Prostate gland (tissue), 2 donors: Measurements from ENCODE around the gene B3GNT2. TPM values are rescaled to one million over a fixed set of nuclear protein-coding genes. Genes with fewer than 3 reads are reported as not detected.

Experiments used
- DNase-seq: peaks from one replicate; pipeline ENCODE4 v3.0.0-alpha.2; 2019; ENCODE audit warnings: low spot score
- H3K27ac ChIP-seq, 2 donors: fragments of 200-600 bp; sonication (generic); 2 replicates each; pipeline ENCODE4 v1.5.1; 2017 to 2019
- H3K27me3 ChIP-seq: fragments of 200-600 bp; sonication (generic); replicated peaks from 2 replicates; pipeline ENCODE4 v1.5.1; 2019; ENCODE audit not compliant: insufficient read depth
- H3K36me3 ChIP-seq, 2 donors: fragments of 200-600 bp; sonication (generic); 1 replicate in 1 of 2; 2 replicates in 1 of 2; pipeline versions ENCODE4 v1.5.1 to v1.8.1; 2017 to 2019
- H3K4me1 ChIP-seq: fragments of 200-600 bp; sonication (generic); replicated peaks from 2 replicates; pipeline ENCODE4 v1.5.1; 2019
- H3K4me3 ChIP-seq, 2 donors: fragments of 200-600 bp; sonication (generic); 2 replicates each; pipeline ENCODE4 v1.5.1; 2017 to 2019
- H3K9me3 ChIP-seq: fragments of 200-600 bp; sonication (generic); 2 replicates; pipeline ENCODE4 v1.5.1; 2017
- CTCF ChIP-seq, 4 experiments: fragments of 200-600 bp in 2 of 4; fragments of 450-650 bp in 2 of 4; sonication (generic) in 2 of 4; IDR thresholded peaks; 1 replicate in 3 of 4; 2 replicates in 1 of 4; pipeline ENCODE4 v1.5.1; 2016 to 2019; ENCODE audit warnings: antibody characterized with exemption in 4 of 4, mild to moderate bottlenecking in 2 of 4, moderate library complexity in 2 of 4
- POLR2A ChIP-seq: fragments of 450-650 bp; IDR thresholded peaks from one replicate; pipeline ENCODE4 v1.6.1; 2016; ENCODE audit warnings: antibody characterized with exemption, mild to moderate bottlenecking
- POLR2AphosphoS5 ChIP-seq: sonication (generic); formaldehyde crosslinking; IDR thresholded peaks from one replicate; pipeline ENCODE4 v1.6.1; 2017; ENCODE audit warnings: antibody characterized with exemption
- WGBS: methylation state at CpG from one replicate; pipeline ENCODE4 v1.1.5; 2018; 5-methylcytosine and 5-hydroxymethylcytosine counted together
- intact Hi-C: fragments of 100-400 bp; cut with DNase I; formaldehyde crosslinking; loops from one replicate; pipeline ENCODE4 v1.14.2; 2022
- total RNA-seq, 2 donors: library from RNA; depleted of rRNA; stranded (reverse); fragments of >200 nt; gene quantifications; one replicate each; pipeline ENCODE4 v1.1.0, GENCODE V29; 2016

The B3GNT2 gene
- total RNA-seq, 2 donors from 2014 or later = 8.5 to 18.7 TPM

GRCh38 chr2:62224976-62225375, 29.1 kb downstream of the B3GNT2 start:
- no peaks in the 10 kb centered on the region for H3K9me3 ChIP-seq
- H3K4me1 ChIP-seq = peaks cover 3% of the 10 kb centered on the region
- H3K27ac ChIP-seq = no peak overlapping the region
- no peak for DNase-seq
- no peaks in the 10 kb centered on the region for H3K27me3 ChIP-seq
- 51% methylated on average over 1 of the region's 1 CpG for WGBS
- intact Hi-C loops = no loop called here
- TF ChIP-seq POLR2AphosphoS5 (no peak), CTCF (IDR thresholded peaks at IDR 0.05) (no peak), POLR2A (no peak)
- no peaks in the 10 kb centered on the region for H3K36me3 ChIP-seq
- H3K4me3 ChIP-seq = no peak overlapping the region

- TF ChIP-seq POLR2AphosphoS5 (no peak), POLR2A (no peak), CTCF (IDR thresholded peaks at IDR 0.05) (no peak)
- no peaks in the 10 kb centered on the region for H3K4me1 ChIP-seq
Observed at GRCh38 chr2:62227386-62228075, 31.6 kb downstream of the B3GNT2 start.

GRCh38 chr2:62229082-62229605, 33.2 kb downstream of the B3GNT2 start:
- no peaks in the 10 kb centered on the region for H3K4me1 ChIP-seq
- H3K27me3 ChIP-seq = no peaks in the 10 kb centered on the region
- no peak for DNase-seq
- no peaks in the 10 kb centered on the region for H3K36me3 ChIP-seq
- no peak for TF ChIP-seq POLR2A
- H3K27ac ChIP-seq = no peak overlapping the region
- no peaks in the 10 kb centered on the region for H3K9me3 ChIP-seq
- H3K4me3 ChIP-seq = no peak overlapping the region
- WGBS = 85% methylated on average over 11 of the region's 11 CpGs
- intact Hi-C loops = no loop called here

More at GRCh38 chr2:62227386-62228075, 31.6 kb downstream of the B3GNT2 start:
- no peaks in the 10 kb centered on the region for H3K27me3 ChIP-seq
- intact Hi-C loops = no loop called here
- no peak overlapping the region for H3K27ac ChIP-seq
- no peaks in the 10 kb centered on the region for H3K36me3 ChIP-seq
- whole genome bisulfite sequencing = 82% methylated on average over 6 of the region's 6 CpGs
- H3K4me3 ChIP-seq = no peak overlapping the region
- DNase-seq = no peak
- H3K9me3 ChIP-seq = no peaks in the 10 kb centered on the region

DNA sequence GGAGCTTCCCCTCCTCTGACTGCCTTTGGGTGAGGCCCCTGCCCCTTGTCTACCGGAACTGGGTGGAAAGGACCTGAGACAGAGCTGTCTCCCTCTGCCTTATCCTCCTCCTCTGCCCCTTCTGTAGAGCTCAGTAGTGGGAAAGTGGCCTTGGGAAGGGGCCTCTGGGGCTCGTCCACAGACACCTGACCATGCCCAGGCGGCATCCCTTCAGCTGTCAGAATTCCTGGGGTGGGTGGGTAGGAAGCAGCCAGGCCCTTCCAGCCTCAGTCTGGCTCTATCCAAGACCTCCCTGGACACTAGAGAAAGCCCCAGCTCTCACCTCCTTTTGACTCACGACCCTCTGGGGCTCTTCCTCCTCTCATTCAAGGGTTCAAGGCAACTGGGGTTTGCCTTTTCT, 35.6 kb downstream of the B3GNT2 start:
- no peaks in the 10 kb centered on the region for H3K4me1 ChIP-seq
- intact Hi-C loops = no loop called here
- no peak overlapping the region for H3K27ac ChIP-seq
- no peaks in the 10 kb centered on the region for H3K36me3 ChIP-seq
- no peak overlapping the region for H3K4me3 ChIP-seq
- TF ChIP-seq POLR2A (no peak), CTCF (IDR thresholded peaks at IDR 0.05) (no peak), POLR2AphosphoS5 (no peak)
- no peaks in the 10 kb centered on the region for H3K27me3 ChIP-seq
- no peaks in the 10 kb centered on the region for H3K9me3 ChIP-seq
- DNase-seq = no peak
- 77% methylated on average over 4 of the region's 4 CpGs for WGBS

DNA sequence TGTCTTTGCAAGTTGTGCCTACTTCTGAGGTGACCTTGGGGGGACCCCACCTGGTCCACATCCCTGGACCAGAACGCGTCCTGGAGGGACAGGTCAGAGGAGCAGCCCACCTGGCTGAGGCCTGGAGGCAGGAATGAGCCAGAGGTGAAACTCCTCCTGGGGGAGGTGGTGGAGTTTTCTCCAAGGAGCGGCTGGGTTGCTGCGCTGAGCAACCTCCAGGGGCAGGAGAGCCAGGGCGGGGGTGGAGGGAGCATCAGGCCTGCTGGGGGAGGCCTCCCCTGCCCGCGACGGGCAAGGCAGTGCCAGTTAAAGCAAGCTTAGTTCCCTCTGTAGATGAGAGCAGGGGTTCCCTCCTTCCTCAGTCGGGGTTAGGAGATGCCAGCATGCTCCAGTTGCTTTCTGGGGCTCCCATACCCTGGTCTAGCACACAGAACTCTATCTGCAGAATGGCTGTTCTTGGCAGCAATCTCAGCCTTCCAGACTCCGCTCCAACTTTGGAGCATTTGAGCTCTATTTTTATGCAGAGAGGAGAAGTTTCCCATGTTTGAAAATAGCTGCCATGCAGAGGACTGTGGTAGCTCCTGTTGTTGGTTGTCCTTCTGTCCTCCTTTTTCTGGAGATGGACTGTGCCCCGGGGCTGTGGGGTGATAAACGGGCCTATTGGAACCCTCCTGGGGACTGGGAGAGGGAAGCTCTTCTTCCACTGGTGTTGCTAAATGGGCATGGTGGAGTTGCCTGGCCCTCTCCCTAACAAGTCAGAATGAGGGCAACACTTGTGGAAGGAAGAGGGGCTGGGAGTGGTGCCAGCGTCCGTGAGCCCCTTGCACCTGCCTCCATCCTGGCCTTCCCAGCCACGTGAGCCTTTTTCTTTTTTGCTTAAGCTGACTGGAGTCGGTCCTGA, 39.1 kb downstream of the B3GNT2 start:
- no peak for DNase-seq
- Histone ChIP-seq H3K4me3 (no peak overlapping the region), H3K36me3 (no peaks in the 10 kb centered on the region), H3K27me3 (no peaks in the 10 kb centered on the region), H3K27ac (no peak overlapping the region), H3K9me3 (no peaks in the 10 kb centered on the region), H3K4me1 (no peaks in the 10 kb centered on the region)
- TF ChIP-seq POLR2A (no peak), CTCF (IDR thresholded peaks at IDR 0.05) (no peak), POLR2AphosphoS5 (no peak)
- intact Hi-C loops = no loop called here
- WGBS = 81% methylated on average over 16 of the region's 16 CpGs
